HG03095 (cell line): ENCODE data around the gene RAB26.

ENCODE experiments used
- ATAC-seq: cut with Tn5 transposase; IDR thresholded peaks from one replicate; pipeline ENCODE4 v1.9.1; 2021; ENCODE audit warnings: moderate library complexity; ENCODE audit not compliant: unreplicated experiment

The RAB26 gene

DNA sequence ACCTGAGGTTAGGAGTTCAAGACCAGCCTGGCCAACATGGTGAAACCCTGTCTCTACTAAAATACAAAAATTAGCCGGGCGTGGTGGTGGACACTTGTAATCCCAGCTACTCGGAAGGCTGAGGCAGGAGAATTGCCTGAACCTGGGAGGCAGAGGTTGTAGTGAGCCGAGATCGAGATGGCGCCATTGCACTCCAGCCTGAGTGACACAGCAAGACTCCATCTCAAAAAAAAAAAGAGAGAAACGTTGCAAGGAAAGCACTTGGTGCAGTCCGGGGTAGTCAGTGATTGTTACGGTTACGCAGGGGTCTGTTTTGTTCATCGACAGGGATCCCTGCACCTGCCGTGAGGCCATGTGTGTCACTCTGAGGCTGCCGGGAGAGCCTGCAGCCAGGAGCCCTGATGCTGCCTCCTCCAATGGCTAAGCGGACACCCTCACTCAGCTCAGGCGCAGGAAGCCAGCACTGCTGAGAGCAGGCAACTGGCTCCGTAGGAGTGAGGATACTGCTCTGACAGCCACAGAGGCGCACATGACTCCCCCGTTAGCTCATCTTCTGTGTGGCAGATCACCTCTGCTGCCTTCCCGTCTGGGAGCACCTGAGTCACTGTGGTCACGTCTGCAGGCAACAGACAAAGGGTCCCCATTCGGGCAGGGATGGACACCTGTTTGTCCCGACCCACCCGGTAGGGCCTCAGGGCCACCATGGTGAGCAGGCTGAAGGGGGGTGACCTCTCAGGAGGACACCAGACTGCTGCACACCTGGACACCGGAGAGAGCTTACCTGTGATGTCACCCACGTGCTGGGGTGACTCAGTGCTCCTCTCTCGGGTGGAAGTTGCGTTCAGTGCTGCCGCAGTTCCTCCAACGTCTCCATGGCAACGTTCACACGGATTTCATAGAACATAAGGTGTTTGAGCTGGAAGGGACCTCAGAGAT, 5.2 kb upstream of the RAB26 start:
- no peak for ATAC-seq

DNA sequence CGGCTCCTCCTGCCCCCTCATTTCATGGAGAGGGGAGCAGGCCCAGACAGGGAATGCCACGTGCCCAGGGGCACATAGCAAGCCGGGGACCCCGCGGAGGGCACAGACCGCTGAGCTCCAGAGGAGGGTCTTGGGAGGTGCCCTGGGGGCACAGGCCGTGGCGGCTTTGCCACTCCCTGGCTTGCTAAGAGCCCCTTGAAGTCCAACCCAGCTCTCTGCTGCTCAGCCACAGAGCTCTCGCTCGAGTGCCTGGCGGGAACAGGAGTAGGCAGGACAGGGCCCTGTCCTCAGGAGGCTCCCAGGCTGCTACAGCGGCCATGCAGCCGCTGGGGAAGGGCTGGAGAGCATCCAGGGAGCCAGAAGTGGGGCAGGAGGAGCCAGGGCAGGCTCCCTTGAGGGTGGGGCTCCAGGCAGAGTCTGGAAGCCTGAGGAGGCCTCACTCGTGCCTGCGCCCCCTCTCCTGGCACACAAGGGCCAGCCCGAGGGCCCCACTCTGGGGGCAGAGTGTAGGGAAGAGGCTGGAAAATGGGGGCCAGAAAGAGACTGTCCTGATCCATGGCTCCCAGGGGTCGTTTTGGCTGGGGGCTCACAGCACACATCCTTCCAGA, 4.4 kb upstream of the RAB26 start:
- ATAC-seq: no peak

DNA sequence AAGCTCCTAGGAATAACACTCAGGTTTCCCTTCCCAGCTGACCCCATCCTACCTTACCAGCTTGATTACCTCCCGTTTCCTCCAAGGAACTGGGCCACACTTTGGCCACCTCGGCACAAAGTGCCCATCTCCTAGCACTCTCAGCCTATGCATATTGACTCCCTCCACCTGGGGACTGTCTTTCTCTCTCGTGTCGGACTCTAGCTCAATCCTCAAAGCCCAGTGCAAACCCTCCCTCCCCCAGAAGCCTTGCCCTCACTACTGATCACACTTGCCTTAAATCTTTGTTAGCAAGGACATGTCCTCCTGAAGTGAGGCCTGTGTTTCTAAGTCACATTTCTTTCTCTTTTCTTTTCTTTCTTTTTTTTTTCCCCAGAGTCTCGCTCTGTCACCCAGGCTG, 2.6 kb upstream of the RAB26 start:
- ATAC-seq: no peak

DNA sequence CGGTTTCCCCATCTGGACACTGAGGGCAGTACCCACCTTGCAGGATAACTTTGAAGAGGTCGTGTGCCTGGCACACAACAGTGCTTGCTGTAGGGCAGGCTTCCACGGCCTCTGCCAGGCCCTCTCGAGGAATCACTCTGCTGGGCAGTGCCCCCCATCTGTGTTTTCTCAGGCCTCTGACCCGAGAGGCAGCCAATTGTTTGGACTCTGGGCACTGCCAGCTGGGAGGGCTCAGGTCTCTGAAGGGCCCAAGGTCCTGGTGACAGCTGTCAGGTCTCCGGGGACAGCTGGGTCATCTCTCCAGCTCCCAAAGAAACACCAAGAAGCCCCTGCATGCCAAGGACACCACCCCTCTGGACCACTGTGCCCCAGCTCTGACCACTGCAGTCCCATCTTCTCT, 1.0 kb upstream of the RAB26 start:
- ATAC-seq: no peak

DNA sequence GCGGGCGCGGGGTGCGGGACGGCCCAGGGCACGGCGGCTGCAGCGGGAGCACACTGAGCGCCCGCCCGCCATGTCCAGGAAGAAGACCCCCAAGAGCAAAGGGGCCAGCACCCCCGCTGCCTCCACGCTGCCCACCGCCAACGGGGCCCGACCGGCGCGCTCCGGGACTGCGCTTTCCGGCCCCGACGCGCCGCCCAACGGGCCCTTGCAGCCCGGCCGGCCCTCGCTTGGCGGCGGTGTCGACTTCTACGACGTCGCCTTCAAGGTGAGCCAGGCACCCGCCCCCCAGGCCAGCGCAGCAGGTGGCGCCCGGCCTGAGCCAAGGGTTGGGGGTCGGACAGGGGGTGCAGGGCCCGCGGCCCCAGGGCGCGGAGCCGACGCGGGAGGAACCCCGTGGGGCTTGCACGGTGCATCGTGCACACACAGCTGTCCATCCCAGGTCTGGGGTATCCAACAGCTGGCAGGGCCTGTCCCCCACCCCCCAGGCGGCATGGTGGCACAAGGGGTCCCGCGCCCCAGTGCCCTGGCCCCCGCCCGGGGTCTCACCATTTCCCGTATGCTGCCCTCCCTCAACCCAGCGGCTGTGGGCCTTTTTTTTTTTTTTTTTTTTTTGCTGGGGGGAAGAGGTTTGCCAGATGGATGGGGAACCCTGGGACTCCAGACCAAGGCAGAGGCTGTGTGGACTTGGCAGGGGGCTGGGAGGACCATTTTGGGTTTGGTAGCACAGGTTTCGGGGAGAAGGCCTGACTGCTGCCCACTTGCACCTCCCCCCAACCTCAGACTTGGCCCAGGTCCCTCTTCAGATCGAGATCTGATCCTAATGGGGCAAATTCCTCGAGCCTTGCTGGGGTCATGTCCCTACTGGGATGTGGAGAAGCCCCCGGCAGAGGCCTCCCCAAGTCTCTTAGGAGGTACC, 547 bp downstream of the RAB26 start:
- ATAC-seq: no peak

DNA sequence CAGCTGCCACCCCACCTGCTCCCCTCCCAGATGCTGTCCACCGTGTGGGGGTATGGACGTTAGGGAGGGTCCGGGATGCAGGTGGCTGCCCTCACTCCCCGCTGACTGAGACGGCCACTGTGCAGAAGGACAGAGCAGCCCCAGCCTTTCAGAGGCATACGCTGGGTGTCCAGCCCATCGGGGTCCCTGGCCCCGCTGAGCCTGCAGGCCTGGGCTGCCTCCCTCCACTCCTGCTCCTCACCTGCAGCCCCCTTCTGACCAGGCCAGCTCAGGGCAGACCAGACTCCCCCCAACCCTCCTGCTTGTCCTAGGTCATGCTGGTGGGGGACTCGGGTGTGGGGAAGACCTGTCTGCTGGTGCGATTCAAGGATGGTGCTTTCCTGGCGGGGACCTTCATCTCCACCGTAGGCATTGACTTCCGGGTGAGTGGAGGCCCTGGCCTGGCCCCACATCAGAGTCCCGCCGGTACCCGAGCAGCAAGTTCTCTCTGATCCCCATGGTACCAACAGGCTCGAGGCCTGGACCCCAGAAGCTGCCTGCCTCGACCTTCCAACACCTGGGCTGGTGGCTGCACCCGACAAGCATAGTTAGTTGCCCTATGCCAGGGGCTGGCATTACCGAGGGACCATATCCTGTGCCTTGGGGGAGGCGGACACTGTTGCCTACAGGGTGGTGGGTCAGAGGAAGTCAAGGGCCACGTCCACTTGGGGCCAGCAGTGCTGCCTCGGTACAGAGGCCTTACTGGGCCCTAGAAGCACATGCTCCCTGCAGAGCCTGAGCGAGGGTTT, 1.4 kb downstream of the RAB26 start:
- ATAC-seq: no peak

DNA sequence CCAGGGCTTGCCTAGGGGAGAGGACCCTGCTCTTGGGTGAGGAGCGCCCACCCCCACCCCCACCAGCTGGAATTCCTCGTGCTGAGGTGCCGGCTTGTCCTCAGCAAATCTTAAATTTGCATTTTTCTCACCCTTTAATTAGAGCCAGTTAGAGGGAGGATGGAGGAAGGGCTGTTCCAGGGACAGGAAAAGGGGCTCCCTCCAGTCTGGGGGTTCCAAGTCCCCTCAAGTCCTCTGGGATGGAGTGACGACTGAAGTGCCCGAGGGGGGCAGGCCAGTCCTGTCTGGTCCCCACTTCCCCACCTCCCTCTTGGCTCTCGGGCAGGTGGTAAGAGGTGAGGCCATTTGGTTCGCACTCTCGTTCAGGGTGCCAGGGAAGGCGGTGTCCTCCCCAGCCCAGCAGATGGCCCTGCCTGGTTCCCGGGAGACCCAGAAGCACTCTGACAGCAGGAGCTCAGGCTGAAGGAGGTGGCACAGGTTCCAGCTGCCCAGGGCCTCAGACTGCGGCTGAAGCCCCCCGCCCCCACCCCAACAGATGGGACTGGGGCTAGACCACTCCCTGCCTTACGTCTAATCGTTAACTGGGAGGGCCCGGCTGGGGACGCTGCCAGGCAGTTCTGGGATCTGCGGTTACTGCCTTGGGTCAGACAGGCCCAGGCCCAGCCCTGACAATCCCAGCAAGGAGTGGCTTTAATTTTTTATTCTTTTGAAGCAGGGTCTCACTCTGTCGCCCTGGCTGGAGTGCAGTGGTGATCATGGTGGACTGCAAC, 2.2 kb downstream of the RAB26 start:
- no peak for ATAC-seq

DNA sequence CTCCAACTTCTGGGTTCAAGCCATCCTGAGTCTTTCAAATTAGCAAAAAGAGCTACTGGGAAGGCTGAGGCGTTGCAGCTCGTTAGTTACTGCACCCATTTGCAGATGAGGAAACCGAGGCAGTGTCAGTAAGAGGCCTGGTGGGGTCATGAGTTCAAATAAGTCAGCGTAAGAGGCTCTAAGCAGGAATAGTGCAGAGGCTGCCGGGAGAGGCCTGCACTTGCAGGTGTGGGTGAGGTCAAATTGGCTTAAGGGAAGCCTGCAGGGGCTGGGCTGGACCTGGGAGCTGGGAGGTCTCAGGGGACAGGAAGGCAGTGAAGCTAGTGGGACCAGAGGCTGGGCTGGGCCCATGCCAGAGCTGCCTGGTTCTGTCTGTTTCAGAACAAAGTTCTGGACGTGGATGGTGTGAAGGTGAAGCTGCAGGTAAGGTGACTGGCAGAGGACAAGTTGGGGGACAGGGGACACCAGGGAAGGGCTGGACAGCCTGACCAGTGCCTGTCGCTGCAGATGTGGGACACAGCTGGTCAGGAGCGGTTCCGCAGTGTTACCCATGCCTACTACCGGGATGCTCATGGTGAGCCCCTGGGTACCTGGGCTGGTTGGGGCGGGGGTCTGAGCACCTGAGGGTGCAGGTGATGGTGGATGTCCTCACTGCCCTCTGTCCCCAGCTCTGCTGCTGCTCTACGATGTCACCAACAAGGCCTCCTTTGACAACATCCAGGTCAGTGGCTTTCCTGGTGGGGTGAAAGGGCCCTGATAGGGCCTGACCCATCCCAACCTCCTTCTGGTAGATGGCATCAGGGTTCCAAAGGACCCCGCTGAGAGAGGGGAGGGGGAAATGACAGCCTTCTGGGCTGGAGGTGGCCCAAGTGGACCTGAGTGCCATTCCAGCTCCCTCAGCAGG, 3.0 kb downstream of the RAB26 start:
- no peak for ATAC-seq

DNA sequence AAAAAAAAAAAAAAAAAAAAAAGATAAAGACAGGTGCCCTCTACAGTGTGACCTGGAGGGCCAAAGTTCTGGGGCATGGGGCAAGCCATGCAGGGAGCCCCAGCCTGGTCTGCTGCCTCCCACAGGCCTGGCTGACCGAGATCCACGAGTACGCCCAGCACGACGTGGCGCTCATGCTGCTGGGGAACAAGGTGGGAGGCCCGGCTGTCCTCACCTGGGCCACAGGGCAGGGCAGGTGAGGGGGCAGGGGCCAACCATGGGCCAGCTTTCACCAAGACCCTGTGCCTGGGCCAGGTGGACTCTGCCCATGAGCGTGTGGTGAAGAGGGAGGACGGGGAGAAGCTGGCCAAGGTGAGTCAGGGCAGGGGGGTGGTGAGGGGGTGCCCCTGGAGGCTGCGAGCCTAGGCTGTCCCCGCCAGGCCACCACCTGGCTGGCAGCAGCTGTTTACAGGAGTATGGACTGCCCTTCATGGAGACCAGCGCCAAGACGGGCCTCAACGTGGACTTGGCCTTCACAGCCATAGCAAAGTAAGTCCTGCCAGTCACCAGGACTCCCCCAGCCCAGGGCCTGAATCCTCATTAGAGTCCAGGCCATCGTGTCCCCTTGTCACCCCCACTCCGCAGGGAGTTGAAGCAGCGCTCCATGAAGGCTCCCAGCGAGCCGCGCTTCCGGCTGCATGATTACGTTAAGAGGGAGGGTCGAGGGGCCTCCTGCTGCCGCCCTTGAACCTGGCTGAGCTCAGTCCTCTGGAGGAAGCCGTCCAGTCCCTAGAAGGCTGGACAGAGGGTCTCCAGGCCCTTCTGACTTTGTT, 4.5 kb downstream of the RAB26 start:
- ATAC-seq: no peak

DNA sequence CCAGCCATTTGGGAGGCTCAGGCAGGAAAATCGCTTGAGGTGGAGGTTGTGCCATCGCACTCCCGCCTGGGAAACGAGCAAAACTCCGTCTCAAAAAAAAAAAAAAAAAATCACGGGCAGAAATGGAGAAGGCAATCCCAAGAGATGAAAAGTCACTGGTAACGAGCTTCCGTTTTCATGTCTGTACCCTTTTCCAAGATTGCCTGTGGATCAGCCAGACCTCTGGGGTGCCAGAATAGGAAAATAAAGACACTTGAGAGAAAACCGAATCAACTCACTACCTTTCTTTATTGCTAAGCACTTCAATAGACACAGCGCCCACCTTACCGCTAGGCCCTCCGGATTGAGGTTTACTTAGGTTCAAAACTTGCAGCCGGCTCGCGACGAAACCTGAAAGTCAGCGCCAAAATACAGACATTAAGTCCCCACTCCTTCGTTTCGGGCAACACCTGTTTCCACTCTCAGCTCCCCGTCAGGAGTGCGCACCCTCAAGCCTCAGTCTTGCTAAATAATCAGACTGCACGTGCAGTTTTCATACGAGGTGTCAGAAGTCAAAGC, 6.2 kb downstream of the RAB26 start:
- no peak for ATAC-seq

DNA sequence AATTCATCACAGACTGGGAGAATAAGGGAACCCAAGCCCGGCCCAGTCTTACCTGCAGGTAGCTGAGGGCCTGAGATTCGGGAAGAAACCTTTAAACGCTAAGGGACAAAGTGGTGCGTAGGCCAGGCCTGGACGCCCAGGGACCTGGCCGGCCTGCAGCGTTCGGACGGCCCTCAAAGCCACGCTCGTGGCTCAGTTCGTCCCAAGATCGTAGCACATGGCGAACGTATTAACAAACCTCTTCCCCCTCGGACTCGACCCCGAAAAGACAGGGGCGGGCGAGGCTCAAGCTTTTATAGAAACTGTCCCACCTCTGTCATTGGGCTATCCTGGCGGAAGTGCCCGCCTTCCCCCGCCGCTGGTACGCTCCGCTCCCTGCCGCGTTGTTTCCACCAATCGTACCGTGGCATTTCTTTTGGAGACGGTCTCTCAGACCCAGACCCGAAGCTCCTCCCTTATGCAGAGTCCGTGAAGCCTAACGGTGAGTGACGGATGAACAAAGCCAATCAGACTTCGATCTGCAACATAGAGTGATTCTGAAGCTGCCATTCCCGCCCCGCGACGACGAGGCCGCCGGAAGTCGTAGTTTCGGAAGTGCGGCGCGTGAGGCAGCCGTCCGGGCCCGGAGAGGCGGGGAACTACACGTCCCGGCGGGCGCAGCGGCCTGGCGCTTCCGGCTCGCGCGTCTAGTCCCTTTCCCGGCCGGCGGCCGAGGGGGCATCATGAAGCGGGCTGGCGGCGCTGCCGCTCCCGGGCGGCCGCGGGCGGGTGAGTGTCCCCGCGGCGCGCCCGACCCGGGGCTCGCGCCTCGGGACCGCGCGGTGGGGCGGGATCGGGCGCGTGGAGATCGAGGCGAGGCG, 6.9 kb downstream of the RAB26 start, which contains the start of gene TRAF7:
TRAF7 (plus strand) TSS at position 692 of the 860 bp plus-strand sequence. CDS start 8,139 bp downstream, outside the sequence.
- peak; percentile 76 for ATAC-seq

DNA sequence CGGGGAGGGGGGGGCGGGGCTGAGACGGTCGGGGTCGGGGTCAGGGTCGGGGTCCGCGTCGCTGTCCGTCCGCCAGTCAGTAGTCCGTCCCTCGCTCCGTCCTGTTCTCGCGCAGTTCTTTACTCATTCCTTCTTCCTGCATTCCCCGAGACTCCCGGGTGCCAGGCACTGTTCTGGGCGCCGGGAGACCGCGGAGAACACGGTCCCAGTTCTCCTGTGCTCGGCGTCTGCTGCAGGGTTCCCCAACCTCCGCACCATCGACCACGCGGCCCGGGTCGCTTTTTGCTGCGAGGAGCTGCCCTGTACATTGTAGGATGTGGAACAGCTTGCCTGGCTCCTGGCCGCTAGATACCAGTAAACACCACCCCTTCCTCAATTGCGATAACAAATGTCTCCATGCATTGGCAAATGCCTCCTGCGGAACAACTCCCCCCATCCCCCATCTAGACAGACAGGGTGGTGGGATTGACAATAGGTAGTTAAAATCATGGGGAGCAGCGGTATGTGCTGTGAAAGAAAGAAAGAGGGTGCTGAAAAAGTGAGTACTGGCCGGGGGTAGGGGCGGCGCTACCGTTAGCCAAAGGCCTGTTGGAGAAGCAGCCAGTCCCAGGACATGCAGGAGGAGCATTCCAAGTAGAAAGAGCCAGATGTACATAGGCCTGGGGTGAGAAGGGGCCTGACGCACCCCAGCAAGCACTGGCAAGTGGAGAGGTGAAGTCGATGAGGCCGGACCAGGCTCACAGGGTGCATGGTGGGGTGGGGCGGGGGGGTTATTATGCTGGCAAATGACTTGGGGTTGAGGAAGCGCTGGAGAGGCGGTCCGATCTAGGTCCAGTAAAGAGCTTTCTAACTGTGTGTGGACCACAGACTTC, 7.8 kb downstream of the RAB26 start:
- ATAC-seq: no peak

DNA sequence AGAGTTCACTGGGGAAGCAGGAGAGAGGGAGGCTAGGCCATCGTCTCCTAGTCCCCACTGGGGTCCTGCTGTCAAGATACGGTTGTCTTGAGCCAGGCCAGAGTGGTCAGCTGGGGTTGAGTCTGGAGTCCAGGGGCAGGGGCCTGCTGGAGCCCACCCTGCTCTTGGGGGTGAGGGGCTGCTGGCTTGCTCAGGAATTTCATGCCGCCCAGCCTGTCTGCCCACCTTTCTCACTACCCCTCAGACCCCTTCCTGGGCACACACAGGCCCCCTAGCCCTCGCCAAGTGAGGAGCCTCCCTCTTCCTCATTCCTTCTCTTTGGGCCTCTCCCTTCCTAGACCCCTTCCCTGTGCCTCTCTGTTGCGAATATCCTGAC, 8.4 kb downstream of the RAB26 start:
- no peak for ATAC-seq

DNA sequence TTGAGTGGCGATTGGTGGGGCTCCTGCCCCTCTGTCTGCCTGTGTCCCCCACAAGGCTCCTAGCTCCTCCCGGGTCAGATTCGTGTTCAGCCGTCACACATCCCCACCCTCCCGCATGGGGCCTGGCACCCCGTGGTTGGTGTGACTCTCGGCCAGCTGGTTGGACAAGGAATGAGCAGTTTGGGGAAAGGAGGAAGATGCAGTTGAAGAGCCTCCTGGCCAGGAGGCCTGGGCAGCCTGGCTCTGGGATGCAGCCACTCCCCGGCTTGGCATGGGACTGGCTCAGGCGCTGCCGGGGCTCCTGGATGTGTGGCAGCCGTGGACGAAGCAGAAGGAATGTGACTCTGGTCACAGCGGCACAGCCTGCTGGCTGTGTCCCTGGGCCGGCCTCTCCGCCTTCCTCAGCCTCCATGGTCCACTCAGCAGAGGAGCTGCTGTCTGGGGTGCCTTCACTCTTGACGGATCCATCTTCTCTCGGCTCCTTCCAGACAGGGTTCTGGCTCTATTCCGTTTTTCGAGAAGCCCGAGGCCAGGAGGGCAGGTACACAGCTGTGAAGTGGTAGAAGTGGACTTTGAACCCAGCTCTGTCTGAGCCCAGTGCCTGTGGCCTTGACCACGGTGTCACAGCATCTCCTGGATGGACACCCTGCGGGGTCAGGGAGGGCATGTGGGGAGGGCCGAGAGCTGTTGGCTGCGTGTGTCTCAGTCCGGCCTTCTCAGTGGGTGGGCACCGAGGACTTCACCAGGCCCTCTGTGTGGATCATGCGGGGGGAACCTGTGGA, 9.2 kb downstream of the RAB26 start:
- ATAC-seq: no peak

DNA sequence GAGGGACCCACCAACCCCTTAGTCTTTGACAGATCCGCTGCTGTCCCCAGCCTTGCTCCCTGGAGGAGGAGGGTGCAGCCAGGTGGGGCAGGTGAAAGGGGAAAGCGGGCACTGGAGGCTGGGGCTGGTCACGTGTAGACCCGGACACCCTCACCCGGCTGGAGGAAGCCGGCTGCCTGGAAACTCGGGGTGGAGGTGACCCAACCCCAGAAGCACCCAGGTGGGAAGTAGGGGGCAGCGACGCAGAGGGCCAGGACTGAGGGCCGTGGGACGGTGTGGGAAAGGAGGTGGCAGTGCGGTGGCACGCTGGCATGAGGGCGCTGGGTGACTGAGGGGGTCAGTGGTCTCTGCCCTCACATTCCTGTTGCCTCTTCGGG, 9.8 kb downstream of the RAB26 start:
- no peak for ATAC-seq
